PC-9 (cell line): Measurements from ENCODE around the gene CPN1. TPM values are rescaled to one million over a fixed set of nuclear protein-coding genes. Genes with fewer than 3 reads are reported as not detected.

Experiments used
- BruUV-seq: library from RNA; stranded (reverse); fragments of 400-500 nt; replicated peaks from 2 replicates; lab custom pipeline; 2021; lab: Mats Ljungman, UMichigan
- CTCF ChIA-PET: fragments of 300-600 bp; sonication (Branson Sonifier 250); formaldehyde crosslinking; loops from one replicate; lab custom pipeline; 2022; ENCODE audit warnings: antibody characterized with exemption; lab: Charles Lee
- POLR2A ChIA-PET: fragments of 300-600 bp; sonication (Branson Sonifier 250); formaldehyde crosslinking; loops from one replicate; lab custom pipeline; 2022; ENCODE audit warnings: antibody characterized with exemption; ENCODE audit not compliant: unreplicated experiment; lab: Charles Lee
- DNase-seq, 2 experiments: peaks; one replicate each; pipeline versions ENCODE4 v3.0.0 to v3.0.0-alpha.2; 2015 to 2022; ENCODE audit warnings: mixed read lengths in 1 of 2
- H2AFZ ChIP-seq: fragments of 200-600 bp; sonication (generic); 2 replicates; pipeline ENCODE4 v1.8.1; 2017; ENCODE audit warnings: antibody characterized with exemption
- H3F3A ChIP-seq: fragments of 200-600 bp; sonication (generic); 2 replicates; pipeline ENCODE4 v1.8.1; 2017; ENCODE audit warnings: antibody characterized with exemption, mild to moderate bottlenecking, low read depth; ENCODE audit not compliant: insufficient read depth
- H3K27ac ChIP-seq: fragments of 200-600 bp; sonication (generic); 2 replicates; pipeline ENCODE4 v1.6.1; 2016; ENCODE audit warnings: mixed run types
- H3K27me3 ChIP-seq: fragments of 200-600 bp; sonication (generic); 2 replicates; pipeline ENCODE4 v1.6.1; 2016; ENCODE audit warnings: low read depth, mixed run types; ENCODE audit not compliant: insufficient read depth
- H3K36me3 ChIP-seq: fragments of 200-600 bp; sonication (generic); 2 replicates; pipeline ENCODE4 v1.6.1; 2016; ENCODE audit warnings: low read depth, mixed run types
- H3K4me1 ChIP-seq: fragments of 200-600 bp; sonication (generic); replicated peaks from 2 replicates; pipeline ENCODE4 v1.6.1; 2016; ENCODE audit warnings: mixed run types; ENCODE audit not compliant: insufficient read depth
- H3K4me2 ChIP-seq: fragments of 200-600 bp; sonication (generic); 2 replicates; pipeline ENCODE4 v1.6.1; 2017; ENCODE audit warnings: mixed run types
- H3K4me3 ChIP-seq: fragments of 200-600 bp; sonication (generic); 2 replicates; pipeline ENCODE4 v1.6.1; 2016; ENCODE audit warnings: mixed run types
- H3K79me2 ChIP-seq: fragments of 200-600 bp; sonication (generic); 2 replicates; pipeline ENCODE4 v1.6.1; 2017; ENCODE audit warnings: low read depth, mixed run types
- H3K9me2 ChIP-seq: fragments of 200-600 bp; sonication (generic); 2 replicates; pipeline ENCODE4 v1.8.1; 2017; ENCODE audit warnings: mild to moderate bottlenecking; ENCODE audit not compliant: insufficient read depth
- H3K9me3 ChIP-seq: fragments of 200-600 bp; sonication (generic); 2 replicates; pipeline ENCODE4 v1.8.1; 2016; ENCODE audit warnings: low read depth; ENCODE audit not compliant: insufficient read depth
- H4K20me1 ChIP-seq: fragments of 200-600 bp; sonication (generic); 2 replicates; pipeline ENCODE4 v1.8.1; 2017; ENCODE audit not compliant: insufficient read depth
- EZH2 ChIP-seq: fragments of 200-600 bp; sonication (generic); IDR thresholded peaks from 2 replicates; pipeline ENCODE4 v1.8.0; 2017; ENCODE audit warnings: antibody characterized with exemption, low read depth
- intact Hi-C: fragments of 100-400 bp; cut with micrococcal nuclease; formaldehyde crosslinking; loops from one replicate; pipeline ENCODE4 v1.10.0; 2022; ENCODE audit not compliant: unreplicated experiment
- total RNA-seq: library from RNA; stranded (reverse); gene quantifications from 2 replicates; pipeline ENCODE4 v1.2.3, GENCODE V29; 2021
- TF ChIP-seq, protein P1 (sequence below): fragments of 200-600 bp; sonication (generic); conservative IDR thresholded peaks from 2 replicates; pipeline ENCODE4 v1.6.1; 2017; ENCODE audit warnings: mixed run types, antibody characterized with exemption, mild to moderate bottlenecking, moderate library complexity

CPN1 gene
- total RNA-seq, 1 experiment from 2014 or later, result not detected

GRCh38 chr10:100120550-100120949, 38.9 kb upstream of the CPN1 start:
- Histone ChIP-seq H3K4me1 (no peaks in the 10 kb centered on the region), H3K27ac (no peak overlapping the region), H3K36me3 (no peaks in the 10 kb centered on the region), H3F3A (no peaks in the 10 kb centered on the region), H3K79me2 (no peaks in the 10 kb centered on the region), H3K9me2 (no peaks in the 10 kb centered on the region), H3K4me3 (no peak overlapping the region), H3K9me3 (no peaks in the 10 kb centered on the region), H4K20me1 (no peaks in the 10 kb centered on the region), H2AFZ (no peak overlapping the region), H3K27me3 (no peaks in the 10 kb centered on the region), H3K4me2 (no peak overlapping the region)
- TF ChIP-seq, protein P1, sequence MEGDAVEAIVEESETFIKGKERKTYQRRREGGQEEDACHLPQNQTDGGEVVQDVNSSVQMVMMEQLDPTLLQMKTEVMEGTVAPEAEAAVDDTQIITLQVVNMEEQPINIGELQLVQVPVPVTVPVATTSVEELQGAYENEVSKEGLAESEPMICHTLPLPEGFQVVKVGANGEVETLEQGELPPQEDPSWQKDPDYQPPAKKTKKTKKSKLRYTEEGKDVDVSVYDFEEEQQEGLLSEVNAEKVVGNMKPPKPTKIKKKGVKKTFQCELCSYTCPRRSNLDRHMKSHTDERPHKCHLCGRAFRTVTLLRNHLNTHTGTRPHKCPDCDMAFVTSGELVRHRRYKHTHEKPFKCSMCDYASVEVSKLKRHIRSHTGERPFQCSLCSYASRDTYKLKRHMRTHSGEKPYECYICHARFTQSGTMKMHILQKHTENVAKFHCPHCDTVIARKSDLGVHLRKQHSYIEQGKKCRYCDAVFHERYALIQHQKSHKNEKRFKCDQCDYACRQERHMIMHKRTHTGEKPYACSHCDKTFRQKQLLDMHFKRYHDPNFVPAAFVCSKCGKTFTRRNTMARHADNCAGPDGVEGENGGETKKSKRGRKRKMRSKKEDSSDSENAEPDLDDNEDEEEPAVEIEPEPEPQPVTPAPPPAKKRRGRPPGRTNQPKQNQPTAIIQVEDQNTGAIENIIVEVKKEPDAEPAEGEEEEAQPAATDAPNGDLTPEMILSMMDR, result no peak
- no peak for TF ChIP-seq EZH2
- POLR2A ChIA-PET, result no interaction called here
- BruUV-seq, result no TSS peak
- intact Hi-C loops, result no loop called here
- DNase-seq, result no peak
- CTCF ChIA-PET, result no interaction called here

GRCh38 chr10:100119726-100120125, 38.1 kb upstream of the CPN1 start:
- Histone ChIP-seq H2AFZ (no peak overlapping the region), H3F3A (no peaks in the 10 kb centered on the region), H3K27ac (no peak overlapping the region), H3K9me3 (no peaks in the 10 kb centered on the region), H3K4me1 (no peaks in the 10 kb centered on the region), H3K36me3 (no peaks in the 10 kb centered on the region), H3K4me2 (no peak overlapping the region), H4K20me1 (no peaks in the 10 kb centered on the region), H3K27me3 (no peaks in the 10 kb centered on the region), H3K79me2 (no peaks in the 10 kb centered on the region), H3K9me2 (no peaks in the 10 kb centered on the region), H3K4me3 (no peak overlapping the region)
- intact Hi-C loops, result no loop called here
- TF ChIP-seq, protein P1, result no peak
- no peak for TF ChIP-seq EZH2
- no TSS peak for BruUV-seq
- DNase-seq, result no peak
- CTCF ChIA-PET, result no interaction called here
- POLR2A ChIA-PET, result no interaction called here

- Histone ChIP-seq H3K79me2 (no peaks in the 10 kb centered on the region), H3F3A (no peaks in the 10 kb centered on the region), H4K20me1 (no peaks in the 10 kb centered on the region), H3K4me2 (no peak overlapping the region), H3K4me3 (no peak overlapping the region), H3K27me3 (no peaks in the 10 kb centered on the region), H3K36me3 (no peaks in the 10 kb centered on the region), H3K9me2 (no peaks in the 10 kb centered on the region), H3K4me1 (no peaks in the 10 kb centered on the region), H3K27ac (no peak overlapping the region), H2AFZ (no peak overlapping the region), H3K9me3 (no peaks in the 10 kb centered on the region)
- DNase-seq, result no peak
- ChIA-PET POLR2A (interaction anchor here (0.7 kb wide), 1 partner anchor 121 kb away, joined by 5 read pairs; no protein-coding TSS in a partner anchor), CTCF (interaction anchor here (0.7 kb wide), 1 partner anchor 266 kb away, joined by 6 read pairs; no protein-coding TSS in a partner anchor)
- TF ChIP-seq, protein P1, result no peak
- no peak for TF ChIP-seq EZH2
- intact Hi-C loops, result no loop called here
- BruUV-seq, result no TSS peak
Measured at GRCh38 chr10:100114976-100115770, 33.5 kb upstream of the CPN1 start.
